HG03159 (cell line): ENCODE results near the gene UGT3A1.
"Not testable (repeated sequence)": the region's sequence is repeated elsewhere in the genome, so short reads cannot be mapped to it uniquely, and the experiment has no call there.

Experiments
- ATAC-seq: cut with Tn5 transposase; IDR thresholded peaks from one replicate; pipeline ENCODE4 v1.9.1; 2021; ENCODE audit warnings: mild to moderate bottlenecking, moderate library complexity; ENCODE audit not compliant: unreplicated experiment

Gene UGT3A1

GRCh38 chr5:35990941-35991611, at the start of gene UGT3A1:
Gene UGT3A1 (minus strand): TSS chr5:35991390. CDS start chr5:35991240, 150 bp downstream.
- ATAC-seq: no peak

GRCh38 chr5:36035696-36036095, 44.5 kb upstream of the UGT3A1 start:
- no peak for ATAC-seq

- not testable (repeated sequence) for ATAC-seq
These were observed 43.4 kb upstream of the UGT3A1 start for GRCh38 chr5:36034536-36035134.

GRCh38 chr5:36033486-36033885, 42.3 kb upstream of the UGT3A1 start:
- ATAC-seq: no peak

GRCh38 chr5:36033047-36033446, 41.9 kb upstream of the UGT3A1 start:
- no peak for ATAC-seq

GRCh38 chr5:36031223-36031622, 40.0 kb upstream of the UGT3A1 start:
- ATAC-seq: no peak

GRCh38 chr5:36029914-36030313, 38.7 kb upstream of the UGT3A1 start:
- no peak for ATAC-seq

GRCh38 chr5:36028816-36029465, 37.8 kb upstream of the UGT3A1 start:
- no peak for ATAC-seq

GRCh38 chr5:36027711-36028110, 36.5 kb upstream of the UGT3A1 start:
- no peak for ATAC-seq

- ATAC-seq: no peak
These were observed 35.7 kb upstream of the UGT3A1 start for GRCh38 chr5:36026706-36027465.

GRCh38 chr5:36022246-36022645, 31.1 kb upstream of the UGT3A1 start:
- ATAC-seq: not testable (repeated sequence)

GRCh38 chr5:36019584-36019983, 28.4 kb upstream of the UGT3A1 start:
- not testable (repeated sequence) for ATAC-seq

- ATAC-seq: no peak
These were observed 26.4 kb upstream of the UGT3A1 start for GRCh38 chr5:36017622-36018021.

GRCh38 chr5:36017004-36017403, 25.8 kb upstream of the UGT3A1 start:
- no peak for ATAC-seq

GRCh38 chr5:36013182-36013581, 22.0 kb upstream of the UGT3A1 start:
- no peak for ATAC-seq

GRCh38 chr5:36009698-36010097, 18.5 kb upstream of the UGT3A1 start:
- no peak for ATAC-seq

- no peak for ATAC-seq
These were observed 16.2 kb upstream of the UGT3A1 start for GRCh38 chr5:36007366-36007765.

GRCh38 chr5:36006163-36006562, 15.0 kb upstream of the UGT3A1 start:
- ATAC-seq: no peak

- no peak for ATAC-seq
These were observed 9.8 kb upstream of the UGT3A1 start for GRCh38 chr5:36001032-36001431.

GRCh38 chr5:35999547-35999946, 8.4 kb upstream of the UGT3A1 start:
- ATAC-seq: no peak

GRCh38 chr5:35996076-35996475, 4.9 kb upstream of the UGT3A1 start:
- no peak for ATAC-seq
